ENCODE data around the gene MTRF1. TPM values are rescaled to one million over a fixed set of nuclear protein-coding genes. Genes with fewer than 3 reads are reported as not detected.
A peak's percentile ranks its signal among the peaks of the same experiment; 100 is the strongest.

MTRF1 gene
- polyA plus RNA-seq, 2 of the 4 experiments (the other 2 are of a cell fraction) = 9.1 to 16.1 TPM

DNA sequence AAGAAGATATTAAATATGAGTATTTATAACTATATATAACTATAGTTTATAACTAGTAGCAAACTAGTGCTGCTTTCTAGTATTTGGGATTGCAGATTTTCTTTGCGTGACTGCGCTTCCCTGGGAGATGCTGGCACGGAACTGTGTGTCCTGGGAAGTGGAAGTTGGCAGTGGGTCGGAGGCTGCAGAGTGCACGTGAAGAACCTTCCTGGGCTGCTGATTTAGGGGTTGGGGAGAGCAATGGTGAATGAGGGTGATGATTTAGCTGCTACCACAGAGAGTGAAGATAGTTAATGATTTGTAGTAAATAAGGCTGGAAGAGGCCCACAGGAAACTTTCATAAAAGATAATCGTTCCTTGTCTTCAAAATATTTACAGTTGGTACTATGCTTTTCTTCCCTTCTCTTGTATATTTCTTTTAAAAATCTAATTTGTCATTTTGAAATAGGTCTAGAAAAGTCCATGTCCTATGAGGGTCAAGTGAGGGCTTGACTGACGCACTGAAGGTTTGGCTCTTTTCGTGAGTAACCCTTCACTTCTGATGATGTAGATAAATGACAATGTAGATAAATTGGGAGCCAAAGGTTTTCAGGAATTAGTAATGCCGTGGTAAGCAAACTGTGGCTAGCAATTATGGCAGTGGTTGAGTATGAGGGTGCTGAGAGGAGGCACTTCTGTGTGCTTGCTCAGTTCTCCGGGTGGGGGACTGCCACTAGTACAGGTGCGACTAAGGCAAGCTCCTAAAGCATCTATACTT is 44.7 kb upstream of the MTRF1 start:
- Histone ChIP-seq H3K4me1 (peaks cover 25% of the 10 kb centered on the region), H3K9me3 (no peaks in the 10 kb centered on the region), H3K27ac (peak overlapping the region; percentile 13 to 79; a peak in 3 of 6 replicates), H3K4me2 (peak overlapping the region; percentile 21; the same call in 1 of the 3 replicates), H3K4me3 (no peak overlapping the region)
- no peak for ATAC-seq
- no peak for DNase-seq (ENCODE audit: low read depth in 1 of 2, low spot score in 1 of 2)
- 69% methylated on average over 11 of the region's 11 CpGs for WGBS (ENCODE audit: missing lambda C conversion rate)
- no peak for FAIRE-seq
- TF ChIP-seq ESRRA (IDR thresholded peaks at IDR 0.05; ENCODE audit: borderline replicate concordance, low read length) (no peak), POLR2AphosphoS2 (conservative IDR thresholded peaks at IDR 0.05; ENCODE audit: low read length) (no peak), CHD4 (IDR thresholded peaks at IDR 0.05; ENCODE audit: borderline replicate concordance) (no peak), BHLHE40 (IDR thresholded peaks at IDR 0.05; ENCODE audit: low read depth, low read length) (no peak), GATA3 (IDR thresholded peaks at IDR 0.05; ENCODE audit: borderline replicate concordance) (no peak), TFCP2L1 (CRISPR knock-in tag; IDR thresholded peaks at IDR 0.05) (no peak), NFE2L2 (conservative IDR thresholded peaks at IDR 0.05; ENCODE audit: low read length) (no peak), HDAC2 (IDR thresholded peaks at IDR 0.05) (no peak), EHF (CRISPR knock-in tag; IDR thresholded peaks at IDR 0.05) (no peak), FOXS1 (CRISPR knock-in tag; IDR thresholded peaks at IDR 0.05) (no peak), KDM1A (IDR thresholded peaks at IDR 0.05; ENCODE audit: low read depth) (no peak), RARB (CRISPR knock-in tag; IDR thresholded peaks at IDR 0.05) (no peak), JUNB (IDR thresholded peaks at IDR 0.05) (no peak), SREBF2 (IDR thresholded peaks at IDR 0.05) (no peak), TP53 (CRISPR knock-in tag; IDR thresholded peaks at IDR 0.05) (no peak), FOSL2 (IDR thresholded peaks at IDR 0.05) (no peak), FOSL2 (CRISPR knock-in tag; IDR thresholded peaks at IDR 0.05) (no peak)
- TF ChIP-seq, protein P1, sequence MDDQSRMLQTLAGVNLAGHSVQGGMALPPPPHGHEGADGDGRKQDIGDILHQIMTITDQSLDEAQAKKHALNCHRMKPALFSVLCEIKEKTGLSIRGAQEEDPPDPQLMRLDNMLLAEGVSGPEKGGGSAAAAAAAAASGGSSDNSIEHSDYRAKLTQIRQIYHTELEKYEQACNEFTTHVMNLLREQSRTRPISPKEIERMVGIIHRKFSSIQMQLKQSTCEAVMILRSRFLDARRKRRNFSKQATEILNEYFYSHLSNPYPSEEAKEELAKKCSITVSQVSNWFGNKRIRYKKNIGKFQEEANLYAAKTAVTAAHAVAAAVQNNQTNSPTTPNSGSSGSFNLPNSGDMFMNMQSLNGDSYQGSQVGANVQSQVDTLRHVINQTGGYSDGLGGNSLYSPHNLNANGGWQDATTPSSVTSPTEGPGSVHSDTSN (IDR thresholded peaks at IDR 0.05) = no peak
- TF ChIP-seq, protein P2, sequence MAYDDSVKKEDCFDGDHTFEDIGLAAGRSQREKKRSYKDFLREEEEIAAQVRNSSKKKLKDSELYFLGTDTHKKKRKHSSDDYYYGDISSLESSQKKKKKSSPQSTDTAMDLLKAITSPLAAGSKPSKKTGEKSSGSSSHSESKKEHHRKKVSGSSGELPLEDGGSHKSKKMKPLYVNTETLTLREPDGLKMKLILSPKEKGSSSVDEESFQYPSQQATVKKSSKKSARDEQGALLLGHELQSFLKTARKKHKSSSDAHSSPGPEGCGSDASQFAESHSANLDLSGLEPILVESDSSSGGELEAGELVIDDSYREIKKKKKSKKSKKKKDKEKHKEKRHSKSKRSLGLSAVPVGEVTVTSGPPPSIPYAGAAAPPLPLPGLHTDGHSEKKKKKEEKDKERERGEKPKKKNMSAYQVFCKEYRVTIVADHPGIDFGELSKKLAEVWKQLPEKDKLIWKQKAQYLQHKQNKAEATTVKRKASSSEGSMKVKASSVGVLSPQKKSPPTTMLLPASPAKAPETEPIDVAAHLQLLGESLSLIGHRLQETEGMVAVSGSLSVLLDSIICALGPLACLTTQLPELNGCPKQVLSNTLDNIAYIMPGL (CRISPR knock-in tag; IDR thresholded peaks at IDR 0.05; ENCODE audit: borderline replicate concordance) = no peak
- TF ChIP-seq, protein P3, sequence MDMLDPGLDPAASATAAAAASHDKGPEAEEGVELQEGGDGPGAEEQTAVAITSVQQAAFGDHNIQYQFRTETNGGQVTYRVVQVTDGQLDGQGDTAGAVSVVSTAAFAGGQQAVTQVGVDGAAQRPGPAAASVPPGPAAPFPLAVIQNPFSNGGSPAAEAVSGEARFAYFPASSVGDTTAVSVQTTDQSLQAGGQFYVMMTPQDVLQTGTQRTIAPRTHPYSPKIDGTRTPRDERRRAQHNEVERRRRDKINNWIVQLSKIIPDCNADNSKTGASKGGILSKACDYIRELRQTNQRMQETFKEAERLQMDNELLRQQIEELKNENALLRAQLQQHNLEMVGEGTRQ (IDR thresholded peaks at IDR 0.05) = no peak
- ChIA-PET CTCF (no interaction called here), POLR2A (no interaction called here)

DNA sequence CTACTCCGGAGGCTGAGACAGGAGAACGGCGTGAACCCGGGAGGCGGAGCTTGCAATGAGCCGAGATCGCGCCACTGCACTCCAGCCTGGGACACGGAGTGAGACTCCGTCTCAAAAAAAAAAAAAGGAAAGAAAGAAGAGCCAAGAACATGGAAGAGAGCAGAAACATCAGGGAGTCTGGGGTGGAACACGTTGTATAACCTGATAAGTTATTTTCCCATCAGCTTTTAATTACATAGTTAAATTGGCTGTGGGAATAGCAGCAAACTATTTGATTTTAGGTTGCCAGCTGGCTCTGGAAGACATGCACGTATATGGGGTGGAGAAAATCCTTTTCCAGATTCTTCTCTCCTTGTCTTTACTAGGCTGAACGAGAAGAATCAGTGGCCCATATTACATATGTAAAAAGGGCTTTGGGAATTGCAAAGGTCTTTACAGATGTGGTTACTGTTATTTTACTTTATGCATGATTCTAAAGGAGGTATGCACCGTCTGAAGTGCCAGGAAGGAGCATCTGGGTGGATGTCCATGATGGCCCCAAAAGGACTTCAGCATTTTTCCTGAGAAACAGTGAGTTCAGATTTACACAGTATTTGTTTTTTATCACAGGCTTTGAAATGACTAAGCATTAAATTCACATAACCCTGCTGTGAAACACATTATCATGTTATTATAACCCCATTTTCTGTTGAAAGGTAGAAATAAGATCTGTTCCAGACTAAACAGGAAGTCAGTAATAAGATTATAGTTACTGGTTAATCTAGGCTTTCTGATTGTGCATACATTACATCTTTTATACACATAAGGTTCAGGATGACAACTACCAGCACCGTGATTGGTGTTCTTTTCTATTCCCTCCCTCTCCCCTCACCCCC is 43.1 kb upstream of the MTRF1 start:
- FAIRE-seq (no peak), DNase-seq (ENCODE audit: low read depth in 1 of 2, low spot score in 1 of 2) (peak in 1 of 2 experiments; percentile 30), ATAC-seq (no peak)
- 80% methylated on average over 15 of the region's 15 CpGs for WGBS (ENCODE audit: missing lambda C conversion rate)
- ChIA-PET POLR2A (no interaction called here), CTCF (no interaction called here)
- TF ChIP-seq HOXA7 (CRISPR knock-in tag; IDR thresholded peaks at IDR 0.05) (no peak), JUN (IDR thresholded peaks at IDR 0.05) (no peak), BHLHE40 (IDR thresholded peaks at IDR 0.05; ENCODE audit: low read depth, low read length) (no peak), ESRRA (IDR thresholded peaks at IDR 0.05; ENCODE audit: borderline replicate concordance, low read length) (no peak), FOSL2 (IDR thresholded peaks at IDR 0.05) (no peak), FOSL2 (CRISPR knock-in tag; IDR thresholded peaks at IDR 0.05) (peak; percentile 25; the same call in 1 of the 2 replicates), ZC3H11A (IDR thresholded peaks at IDR 0.05) (no peak), FOXS1 (CRISPR knock-in tag; IDR thresholded peaks at IDR 0.05) (no peak), MAFK (IDR thresholded peaks at IDR 0.05; ENCODE audit: partially characterized antibody) (peak; percentile 83)
- TF ChIP-seq, protein P4, sequence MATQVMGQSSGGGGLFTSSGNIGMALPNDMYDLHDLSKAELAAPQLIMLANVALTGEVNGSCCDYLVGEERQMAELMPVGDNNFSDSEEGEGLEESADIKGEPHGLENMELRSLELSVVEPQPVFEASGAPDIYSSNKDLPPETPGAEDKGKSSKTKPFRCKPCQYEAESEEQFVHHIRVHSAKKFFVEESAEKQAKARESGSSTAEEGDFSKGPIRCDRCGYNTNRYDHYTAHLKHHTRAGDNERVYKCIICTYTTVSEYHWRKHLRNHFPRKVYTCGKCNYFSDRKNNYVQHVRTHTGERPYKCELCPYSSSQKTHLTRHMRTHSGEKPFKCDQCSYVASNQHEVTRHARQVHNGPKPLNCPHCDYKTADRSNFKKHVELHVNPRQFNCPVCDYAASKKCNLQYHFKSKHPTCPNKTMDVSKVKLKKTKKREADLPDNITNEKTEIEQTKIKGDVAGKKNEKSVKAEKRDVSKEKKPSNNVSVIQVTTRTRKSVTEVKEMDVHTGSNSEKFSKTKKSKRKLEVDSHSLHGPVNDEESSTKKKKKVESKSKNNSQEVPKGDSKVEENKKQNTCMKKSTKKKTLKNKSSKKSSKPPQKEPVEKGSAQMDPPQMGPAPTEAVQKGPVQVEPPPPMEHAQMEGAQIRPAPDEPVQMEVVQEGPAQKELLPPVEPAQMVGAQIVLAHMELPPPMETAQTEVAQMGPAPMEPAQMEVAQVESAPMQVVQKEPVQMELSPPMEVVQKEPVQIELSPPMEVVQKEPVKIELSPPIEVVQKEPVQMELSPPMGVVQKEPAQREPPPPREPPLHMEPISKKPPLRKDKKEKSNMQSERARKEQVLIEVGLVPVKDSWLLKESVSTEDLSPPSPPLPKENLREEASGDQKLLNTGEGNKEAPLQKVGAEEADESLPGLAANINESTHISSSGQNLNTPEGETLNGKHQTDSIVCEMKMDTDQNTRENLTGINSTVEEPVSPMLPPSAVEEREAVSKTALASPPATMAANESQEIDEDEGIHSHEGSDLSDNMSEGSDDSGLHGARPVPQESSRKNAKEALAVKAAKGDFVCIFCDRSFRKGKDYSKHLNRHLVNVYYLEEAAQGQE (IDR thresholded peaks at IDR 0.05) = no peak
- TF ChIP-seq, protein P3 (IDR thresholded peaks at IDR 0.05) = no peak
- Histone ChIP-seq H3K4me2 (peak overlapping the region; percentile 62), H3K27ac (peak overlapping the region; percentile 66 to 79), H3K4me1 (peaks cover 23% of the 10 kb centered on the region), H3K4me3 (no peak overlapping the region), H3K9me3 (no peaks in the 10 kb centered on the region)
